GM19468 (cell line): ENCODE data around the gene DLGAP5.

Experiments used
- ATAC-seq: cut with Tn5 transposase; IDR thresholded peaks from one replicate; pipeline ENCODE4 v1.9.1; 2021; ENCODE audit warnings: mild to moderate bottlenecking, moderate library complexity, moderate number of reproducible peaks; ENCODE audit not compliant: unreplicated experiment; ENCODE audit errors: extremely low read depth

DLGAP5 gene

DNA sequence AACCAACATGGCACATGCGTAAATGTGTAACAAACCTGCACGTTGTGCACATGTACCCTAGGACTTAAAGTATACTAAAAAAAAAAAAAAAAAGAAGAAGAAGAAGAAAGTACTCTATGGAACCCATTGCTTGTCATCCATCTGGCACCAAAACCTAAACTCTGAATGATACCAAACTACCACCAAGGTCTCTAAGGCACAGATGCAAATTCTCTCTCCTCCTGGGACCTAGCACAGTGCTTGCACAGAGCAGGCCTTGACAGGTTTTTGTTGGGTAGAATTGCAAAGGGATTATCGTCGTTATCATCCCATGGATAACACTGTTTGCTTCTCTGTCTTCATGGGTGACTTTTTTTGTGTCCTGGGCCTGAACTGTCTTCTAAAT lies 75.5 kb downstream of the DLGAP5 start:
- ATAC-seq: no peak

DNA sequence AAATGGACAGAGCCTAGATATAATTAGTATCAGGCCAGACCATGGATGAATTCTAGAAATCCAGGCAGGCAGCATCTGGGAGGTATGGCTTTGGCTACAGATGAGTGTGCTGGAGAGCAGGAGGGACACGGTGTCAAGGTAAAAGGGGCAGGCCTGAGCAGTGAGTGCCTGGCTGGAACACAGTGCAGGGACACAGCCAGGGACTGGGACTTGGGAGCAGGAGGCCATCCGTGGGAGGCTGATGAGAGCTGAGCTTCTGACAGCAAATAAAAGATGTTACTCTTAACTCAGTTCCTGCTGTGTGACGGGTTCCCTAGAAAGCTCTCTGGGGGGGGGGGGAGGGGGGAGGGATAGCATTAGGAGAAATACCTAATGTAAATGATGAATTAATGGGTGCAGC lies 75.9 kb downstream of the DLGAP5 start:
- no peak for ATAC-seq

DNA sequence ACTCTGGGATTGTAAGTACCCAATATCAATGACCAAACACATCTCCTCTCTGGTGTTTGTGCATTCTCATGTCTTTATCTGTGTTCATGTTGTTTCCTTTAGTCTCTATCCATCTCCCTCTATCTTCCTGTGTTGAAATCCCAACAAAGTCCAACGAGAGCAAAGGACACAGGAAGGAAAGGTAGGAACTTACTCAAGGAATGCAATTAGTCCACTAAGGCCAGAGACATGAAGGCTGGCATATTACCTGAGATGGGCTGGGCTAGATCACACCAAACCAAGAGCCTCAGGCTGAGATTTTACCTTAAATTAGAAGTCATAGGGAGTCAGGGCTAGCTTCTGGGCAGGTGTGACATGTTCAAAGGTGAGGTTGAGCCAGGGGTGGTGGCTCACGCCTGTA lies 76.7 kb downstream of the DLGAP5 start:
- no peak for ATAC-seq

DNA sequence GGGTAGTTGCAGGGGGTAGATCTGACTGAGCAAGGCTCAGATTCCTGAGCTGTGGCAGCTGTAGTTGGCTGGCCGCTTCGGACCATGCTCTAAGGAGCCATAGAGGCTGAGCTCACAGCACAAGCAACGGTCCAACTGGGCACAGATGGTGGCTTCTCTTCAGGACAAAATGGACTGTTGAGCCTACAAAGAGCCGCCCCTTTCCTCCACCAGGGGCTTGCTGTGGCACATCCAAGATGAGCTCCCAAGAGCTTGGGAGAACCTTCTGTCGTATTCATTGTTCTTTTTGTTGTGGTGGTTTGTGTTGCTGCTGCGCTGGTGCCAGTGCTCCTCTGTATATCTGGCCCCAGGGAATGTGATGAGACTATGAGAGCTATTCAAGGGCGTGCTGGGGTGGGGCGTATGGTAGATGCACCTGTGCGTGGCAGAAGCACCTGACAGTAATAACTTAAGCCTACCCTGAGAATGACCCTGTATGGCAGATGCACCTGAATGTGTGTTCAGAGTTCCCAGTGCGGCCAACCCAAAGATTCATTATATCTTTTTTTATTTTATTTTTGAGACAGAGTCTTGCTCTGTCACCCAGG lies 80.2 kb downstream of the DLGAP5 start:
- no peak for ATAC-seq

DNA sequence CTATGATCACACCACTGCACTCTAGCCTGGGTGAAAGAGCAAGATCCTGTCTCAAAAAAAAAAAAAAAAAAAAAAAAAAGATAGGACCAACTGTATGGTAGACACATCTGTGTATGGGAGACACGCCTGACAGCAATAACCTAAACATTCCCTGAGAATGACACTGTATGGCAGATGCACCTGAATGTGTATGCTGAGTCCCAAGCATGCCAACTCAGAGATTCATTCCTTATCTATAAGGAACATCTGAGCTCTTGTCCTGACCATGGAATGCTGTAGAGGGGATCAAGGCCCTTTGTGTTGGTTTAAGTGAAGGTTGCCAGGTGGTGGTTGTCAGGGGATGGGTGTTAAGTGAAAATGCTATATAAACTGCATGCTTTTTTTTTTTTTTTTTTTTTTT lies 81.5 kb downstream of the DLGAP5 start:
- no peak for ATAC-seq

DNA sequence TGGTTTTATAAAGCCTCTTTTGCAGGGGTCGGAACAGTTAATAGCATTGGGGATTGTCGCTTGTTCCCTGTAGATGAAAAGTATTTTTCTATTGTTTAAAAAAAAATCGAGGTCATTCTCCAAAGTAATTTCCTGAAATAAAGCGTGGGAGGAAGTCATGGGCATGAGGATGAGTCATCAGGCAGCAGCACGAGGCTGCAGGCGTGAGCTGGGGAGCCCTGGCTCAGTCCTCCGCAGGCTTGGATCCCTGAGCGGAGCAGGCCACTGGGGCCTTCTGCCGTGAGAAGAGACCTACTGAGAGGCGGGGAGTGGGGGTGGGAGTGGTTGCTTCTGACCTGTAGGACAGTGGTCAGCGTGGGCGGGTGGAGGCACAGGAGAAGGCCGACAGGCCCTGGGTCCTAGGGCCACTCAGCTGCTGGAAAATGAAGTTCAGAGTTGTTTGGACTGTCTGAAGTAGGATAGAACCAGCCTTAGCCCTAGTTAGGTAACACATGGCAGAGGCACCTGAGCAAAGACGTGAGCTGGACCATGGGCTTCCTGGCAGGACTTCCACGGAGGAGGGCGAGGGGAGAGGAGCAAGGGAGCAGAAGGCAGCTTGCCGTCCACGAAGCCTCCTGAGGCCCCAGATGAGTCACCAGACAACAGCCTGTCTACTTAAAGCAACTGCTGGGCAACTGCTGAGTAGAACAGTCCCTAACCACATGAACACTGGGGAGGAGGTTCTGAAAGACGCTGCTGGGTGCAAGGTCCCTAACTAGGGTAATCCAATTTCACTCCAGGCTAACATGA lies 83.4 kb downstream of the DLGAP5 start:
- ATAC-seq: no peak

DNA sequence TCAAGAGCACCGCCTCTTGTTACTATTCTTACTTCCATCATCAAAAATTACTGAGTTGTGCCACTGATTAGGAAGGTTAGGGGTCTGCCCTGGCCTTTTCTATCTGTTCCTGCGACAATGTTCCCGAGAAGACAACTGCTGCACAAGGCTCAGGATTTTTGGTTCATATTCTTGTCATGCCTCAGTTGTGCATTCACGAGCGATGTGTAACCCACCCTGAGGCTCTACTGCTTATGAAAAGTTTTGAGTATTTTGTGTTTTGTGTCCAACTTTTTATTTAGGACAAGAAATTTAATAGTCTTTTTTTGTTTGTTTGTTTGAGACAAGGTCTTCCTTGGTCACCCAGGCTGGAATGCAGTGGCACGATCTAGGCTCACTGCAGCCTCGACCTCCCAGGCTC lies 85.4 kb downstream of the DLGAP5 start:
- ATAC-seq: no peak

DNA sequence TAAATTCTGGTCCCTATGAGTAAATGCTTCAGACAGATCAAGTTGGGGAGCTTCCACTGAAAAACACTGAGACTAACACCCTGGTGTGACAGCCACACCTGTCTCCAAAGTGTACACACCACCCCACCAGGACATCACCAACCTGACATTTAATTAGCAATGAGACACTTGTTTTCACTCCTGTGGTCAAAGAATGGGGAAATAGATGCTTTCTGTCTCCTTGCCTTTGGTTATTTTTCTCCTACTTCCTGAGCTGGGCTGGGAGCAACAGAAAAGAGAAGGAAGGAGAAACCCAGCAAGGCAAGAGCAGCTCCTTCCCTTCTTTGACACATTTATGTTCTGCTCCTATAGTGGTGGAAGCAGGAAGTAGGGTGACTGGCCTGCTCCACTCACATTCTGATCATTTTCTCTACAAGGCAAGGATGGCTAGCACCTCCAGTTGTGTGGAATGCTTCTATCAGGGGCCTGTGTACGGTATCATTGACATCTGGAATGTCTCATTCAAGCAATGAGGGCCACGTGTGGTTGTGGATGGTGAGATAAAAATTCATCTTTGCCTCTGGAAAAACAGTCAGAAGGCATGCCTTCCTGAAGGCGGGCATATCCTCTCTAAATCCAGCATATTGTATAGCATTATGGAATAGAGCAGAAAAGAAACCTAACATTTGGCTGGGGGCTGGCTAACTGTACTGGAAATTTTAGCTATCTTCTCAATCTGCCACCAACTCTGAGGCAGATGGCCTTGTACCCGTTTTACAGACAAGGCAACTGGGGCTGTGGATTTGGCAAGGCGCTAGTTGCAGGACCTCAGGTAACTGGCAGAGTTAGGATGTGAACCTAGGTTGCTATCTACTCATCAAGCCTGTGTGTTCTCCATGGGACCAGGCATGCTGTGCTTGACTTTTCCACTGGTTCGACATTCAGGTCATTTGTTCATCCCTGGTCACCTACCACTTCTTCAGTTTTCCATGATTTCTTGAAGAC lies 87.1 kb downstream of the DLGAP5 start:
- ATAC-seq: no peak

DNA sequence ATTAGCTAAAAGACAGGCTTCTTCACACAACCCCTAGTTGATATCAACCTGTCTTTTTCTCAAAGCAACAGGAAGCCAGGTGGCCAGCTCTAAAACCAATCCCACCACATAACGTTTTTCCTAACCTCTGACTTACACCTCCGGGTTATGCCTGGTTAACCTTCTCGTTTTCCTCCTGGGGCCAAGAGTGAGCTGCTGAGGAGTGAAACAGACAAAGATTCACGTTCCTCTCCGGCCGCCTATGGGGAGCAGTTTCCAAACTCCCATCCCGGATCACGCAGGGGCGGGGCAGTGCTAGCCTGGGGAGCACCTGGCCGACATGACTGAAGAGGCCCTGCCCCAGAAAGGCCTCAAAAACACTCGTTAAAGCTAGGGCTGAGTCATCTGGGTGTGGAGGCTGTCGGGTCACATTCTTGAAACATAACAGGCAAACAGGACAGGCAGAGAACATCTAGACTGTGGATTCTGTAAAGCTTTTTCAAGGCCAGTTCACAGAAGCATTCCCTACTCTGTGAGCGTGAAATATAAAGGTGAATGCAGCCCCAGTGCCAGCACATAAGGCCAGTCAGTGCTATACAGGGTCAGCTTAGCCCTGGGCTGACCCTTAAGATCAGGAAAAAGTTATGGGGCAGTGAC lies 88.3 kb downstream of the DLGAP5 start:
- ATAC-seq: no peak

DNA sequence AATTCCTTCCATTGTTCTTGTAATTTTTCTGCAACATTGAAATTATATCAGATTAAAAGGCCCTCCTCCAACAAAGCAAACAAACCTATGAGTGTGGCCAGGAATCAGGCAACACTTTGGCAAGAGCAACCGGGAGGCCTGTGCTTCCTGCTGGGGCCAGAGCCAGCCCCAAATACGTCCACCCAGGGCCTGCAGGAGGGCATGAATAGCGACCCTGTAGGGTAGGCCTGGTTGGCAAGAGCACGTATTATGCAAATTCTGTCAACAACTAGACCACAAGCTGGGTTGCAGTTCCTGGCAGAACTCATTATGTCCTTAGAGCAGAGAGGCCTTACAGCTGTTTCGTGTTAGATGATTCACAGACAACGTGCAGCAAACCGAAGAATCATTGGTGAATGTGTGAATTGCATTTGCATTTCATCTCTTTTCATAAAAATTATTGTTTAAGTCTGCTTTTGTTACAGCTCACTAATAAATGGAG lies 89.2 kb downstream of the DLGAP5 start:
- peak; percentile 74 for ATAC-seq

DNA sequence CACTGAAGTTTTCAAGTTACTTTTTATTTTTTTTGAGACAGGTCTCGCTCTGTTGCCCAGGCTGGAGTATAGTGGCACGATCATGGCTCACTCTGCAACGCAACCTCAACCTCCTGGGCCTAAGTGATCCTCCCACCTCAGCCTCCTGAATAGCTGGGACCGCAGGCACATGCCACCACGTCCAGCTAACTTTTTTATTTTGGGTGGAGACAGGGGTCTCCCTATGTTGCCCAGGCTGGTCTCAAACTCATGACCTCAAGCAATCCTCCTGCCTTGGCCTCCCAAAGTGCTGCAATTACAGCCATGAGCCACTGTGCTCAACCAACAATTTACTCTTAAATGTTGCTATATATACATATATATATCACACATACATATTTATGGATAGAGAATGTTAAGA lies 89.7 kb downstream of the DLGAP5 start:
- ATAC-seq: no peak

DNA sequence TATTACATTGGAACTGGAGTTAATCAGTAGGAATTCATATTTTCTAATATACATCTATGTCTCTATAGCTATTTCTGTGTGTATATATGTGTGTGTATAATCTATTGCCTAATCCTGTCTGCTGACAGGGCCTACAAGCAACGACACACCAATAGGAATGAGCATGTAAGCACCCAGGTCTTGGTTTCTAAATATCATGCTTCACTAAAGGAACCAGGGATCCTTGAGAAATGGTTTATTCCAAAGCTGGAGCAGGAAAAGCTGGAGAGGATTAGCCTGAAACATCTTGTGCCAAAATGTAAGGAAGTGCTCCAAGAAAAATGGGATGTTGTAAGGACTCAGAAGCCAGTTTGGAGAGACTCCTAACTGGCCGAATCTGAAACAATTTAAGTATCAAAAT lies 91.6 kb downstream of the DLGAP5 start:
- ATAC-seq: no peak

DNA sequence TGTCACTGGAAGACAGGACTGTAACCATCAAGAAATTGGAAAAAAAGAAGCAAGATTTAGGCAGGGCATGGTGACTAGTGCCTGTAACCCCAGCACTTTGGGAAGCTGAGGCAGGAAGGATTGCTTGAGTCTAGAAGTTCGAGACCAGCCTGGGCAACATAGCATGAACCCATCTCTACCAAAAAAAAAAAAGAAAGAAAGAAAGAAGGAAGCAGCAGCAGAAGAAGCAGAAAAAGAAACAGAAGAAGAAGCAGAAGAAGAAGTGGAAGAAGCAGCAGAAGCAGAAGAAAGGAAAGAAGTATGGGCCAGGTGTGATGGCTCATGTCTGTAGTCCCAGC lies 92.9 kb downstream of the DLGAP5 start:
- ATAC-seq: no peak
